Osteoblast (primary cell): Measurements from ENCODE around the gene ZNF709. TPM values are rescaled to one million over a fixed set of nuclear protein-coding genes. Genes with fewer than 3 reads are reported as not detected.
"Not testable (repeated sequence)": the region's sequence is repeated elsewhere in the genome, so short reads cannot be mapped to it uniquely, and the experiment has no call there.

Experiments used
- DNase-seq: peaks from one replicate; pipeline ENCODE4 v3.0.0; 2011; ENCODE audit warnings: low spot score, mixed read lengths; ENCODE audit not compliant: insufficient read length; ENCODE audit errors: missing footprints
- H2AFZ ChIP-seq: 2 replicates; pipeline ENCODE4 v1.6.0; 2011; ENCODE audit warnings: mild to moderate bottlenecking, low read length
- H3K27ac ChIP-seq: 2 replicates; pipeline ENCODE4 v1.5.1; 2011; ENCODE audit warnings: mild to moderate bottlenecking, low read depth, low read length, moderate library complexity
- H3K27me3 ChIP-seq: 2 replicates; pipeline ENCODE4 v1.6.0; 2012; ENCODE audit warnings: mild to moderate bottlenecking, control low read depth, inconsistent platforms, low read length, moderate library complexity; ENCODE audit not compliant: insufficient read depth
- H3K36me3 ChIP-seq: 2 replicates; pipeline ENCODE4 v1.5.1; 2011; ENCODE audit warnings: mild to moderate bottlenecking, low read length, control low read depth, moderate library complexity; ENCODE audit not compliant: insufficient read depth
- H3K4me1 ChIP-seq: 2 replicates; pipeline ENCODE4 v1.5.1; 2011; ENCODE audit warnings: mild to moderate bottlenecking, low read length, control low read depth, moderate library complexity; ENCODE audit not compliant: insufficient read depth
- H3K4me2 ChIP-seq: 2 replicates; pipeline ENCODE4 v1.6.0; 2011; ENCODE audit warnings: mild to moderate bottlenecking, low read length; ENCODE audit not compliant: insufficient read depth
- H3K4me3 ChIP-seq: fragments of 200-600 bp; sonication (generic); 3 replicates; pipeline ENCODE4 v1.5.1; 2012; ENCODE audit warnings: mild to moderate bottlenecking, low read length, inconsistent platforms; ENCODE audit not compliant: insufficient read depth
- H3K79me2 ChIP-seq: 2 replicates; pipeline ENCODE4 v1.6.0; 2012; ENCODE audit warnings: mild to moderate bottlenecking, low read length, control low read depth, inconsistent platforms; ENCODE audit not compliant: insufficient read depth
- H3K9me3 ChIP-seq: 2 replicates; pipeline ENCODE4 v1.5.1; 2011; ENCODE audit warnings: low read depth, low read length, control low read depth
- H4K20me1 ChIP-seq: 2 replicates; pipeline ENCODE4 v1.6.0; 2012; ENCODE audit warnings: mild to moderate bottlenecking, low read length, control low read depth; ENCODE audit not compliant: insufficient read depth
- CTCF ChIP-seq: IDR thresholded peaks from 2 replicates; pipeline ENCODE4 v1.5.1; 2011; ENCODE audit warnings: mild to moderate bottlenecking, low read depth, low read length, moderate library complexity; ENCODE audit errors: extremely low read depth
- small RNA-seq: library from RNA; depleted of rRNA; stranded (forward); fragments of <200 nt; gene quantifications from one replicate; pipeline ENCODE3, GENCODE V24; 2012
- total RNA-seq: library from RNA; depleted of rRNA; stranded (reverse); fragments of >200 nt; gene quantifications from 2 replicates; pipeline ENCODE4 v1.2.3, GENCODE V29; 2012

ZNF709 gene
- total RNA-seq, 1 donor, result 5.1 TPM

- DNase-seq, result no peak
- H3K36me3 ChIP-seq, result peaks cover 7% of the 10 kb centered on the region
- no peak overlapping the region for H3K4me2 ChIP-seq
- no peaks in the 10 kb centered on the region for H3K4me1 ChIP-seq
- H3K27me3 ChIP-seq, result no peaks in the 10 kb centered on the region
- no peaks in the 10 kb centered on the region for H4K20me1 ChIP-seq
- H3K27ac ChIP-seq, result no peak overlapping the region
- no peaks in the 10 kb centered on the region for H3K79me2 ChIP-seq
- TF ChIP-seq CTCF, result no peak
- peaks cover 3% of the 10 kb centered on the region for H3K9me3 ChIP-seq
- no peak overlapping the region for H3K4me3 ChIP-seq
- no peak overlapping the region for H2AFZ ChIP-seq
These were observed 58.7 kb downstream of the ZNF709 start for GRCh38 chr19:12425888-12426274.

GRCh38 chr19:12425236-12425887 lies 59.3 kb downstream of the ZNF709 start:
- Histone ChIP-seq H3K27ac (no peak overlapping the region), H3K27me3 (no peaks in the 10 kb centered on the region), H3K4me1 (no peaks in the 10 kb centered on the region), H3K36me3 (peaks cover 2% of the 10 kb centered on the region), H3K9me3 (peaks cover under 1% of the 10 kb centered on the region), H3K4me3 (no peak overlapping the region), H3K4me2 (no peak overlapping the region), H3K79me2 (no peaks in the 10 kb centered on the region), H4K20me1 (no peaks in the 10 kb centered on the region), H2AFZ (no peak overlapping the region)
- DNase-seq, result no peak
- TF ChIP-seq CTCF, result no peak

- H2AFZ ChIP-seq, H3K4me1 ChIP-seq, DNase-seq, H3K27ac ChIP-seq, H3K79me2 ChIP-seq, H3K36me3 ChIP-seq, H3K9me3 ChIP-seq, H3K4me2 ChIP-seq, H3K4me3 ChIP-seq, H4K20me1 ChIP-seq, H3K27me3 ChIP-seq: not testable (repeated sequence)
These were observed 67.3 kb downstream of the ZNF709 start for GRCh38 chr19:12417273-12417672.

- H3K9me3 ChIP-seq, result no peaks in the 10 kb centered on the region
- no peak for TF ChIP-seq CTCF
- H3K4me2 ChIP-seq, result no peak overlapping the region
- H3K27ac ChIP-seq, result no peak overlapping the region
- no peaks in the 10 kb centered on the region for H3K79me2 ChIP-seq
- no peak for DNase-seq
- no peaks in the 10 kb centered on the region for H3K36me3 ChIP-seq
- no peaks in the 10 kb centered on the region for H3K27me3 ChIP-seq
- no peak overlapping the region for H3K4me3 ChIP-seq
- H2AFZ ChIP-seq, result no peak overlapping the region
- H4K20me1 ChIP-seq, result no peaks in the 10 kb centered on the region
- no peaks in the 10 kb centered on the region for H3K4me1 ChIP-seq
These were observed 72.7 kb downstream of the ZNF709 start for GRCh38 chr19:12411893-12412292.

Small RNA genes within 50 kb of the gene (small RNA-seq; reads per million reads assigned to genes)
- gene MTCO1P27 (not detected), gene PPIAP20 (not detected)

Other genes with a start within 250 kb of the ZNF709 start
- gene ZNF44, start 189.9 kb downstream of the ZNF709 start, total RNA-seq, result 10.0 and 11.2 TPM in 2 replicates
- gene ZNF563, start 151.2 kb downstream of the ZNF709 start, total RNA-seq, result 4.3 and 4.4 TPM in 2 replicates
- gene ZNF442, start 119.1 kb downstream of the ZNF709 start, total RNA-seq, result 3.5 and 4.0 TPM in 2 replicates
- 3.2 and 3.3 TPM in 2 replicates for gene ZNF799, start 83.5 kb downstream of the ZNF709 start, total RNA-seq
- 2.5 and 2.7 TPM in 2 replicates for gene ZNF443, start 43.8 kb downstream of the ZNF709 start, total RNA-seq
- gene ZNF564, start 66.7 kb upstream of the ZNF709 start, total RNA-seq, result 7.4 and 9.0 TPM in 2 replicates
- gene ZNF490, start 126.0 kb upstream of the ZNF709 start, total RNA-seq, result 8.7 and 10.6 TPM in 2 replicates
- 16.5 and 16.6 TPM in 2 replicates for gene ZNF791, start 126.1 kb upstream of the ZNF709 start, total RNA-seq
- gene MAN2B1, start 181.9 kb upstream of the ZNF709 start, total RNA-seq, result 35.8 and 43.0 TPM in 2 replicates
- gene WDR83, start 182.0 kb upstream of the ZNF709 start, total RNA-seq, result 5.0 and 8.0 TPM in 2 replicates
- 50.4 and 52.5 TPM in 2 replicates for gene DHPS, start 197.1 kb upstream of the ZNF709 start, total RNA-seq
- gene GNG14, start 203.2 kb upstream of the ZNF709 start, total RNA-seq, result not detected in 2 replicates
- gene FBXW9, start 211.8 kb upstream of the ZNF709 start, total RNA-seq, result 17.1 and 18.5 TPM in 2 replicates
- 36.6 and 39.8 TPM in 2 replicates for gene TNPO2, start 239.1 kb upstream of the ZNF709 start, total RNA-seq
- gene TRIR, start 249.9 kb upstream of the ZNF709 start, total RNA-seq, result 123 and 136 TPM in 2 replicates